GM18519 (cell line): ENCODE results near the gene FBXO9.
A peak's percentile ranks its signal among the peaks of the same experiment; 100 is the strongest.

ENCODE experiments used
- ATAC-seq: cut with Tn5 transposase; IDR thresholded peaks from one replicate; pipeline ENCODE4 v1.9.1; 2021; ENCODE audit warnings: mild to moderate bottlenecking, moderate library complexity; ENCODE audit not compliant: unreplicated experiment, low FRiP score

Gene FBXO9

GRCh38 chr6:53086302-53086701 is 21.1 kb downstream of the FBXO9 start:
- no peak for ATAC-seq

- no peak for ATAC-seq
Measured at GRCh38 chr6:53089948-53090347, 24.7 kb downstream of the FBXO9 start.

GRCh38 chr6:53090576-53090975 is 25.4 kb downstream of the FBXO9 start:
- no peak for ATAC-seq

- no peak for ATAC-seq
Measured at GRCh38 chr6:53095270-53095669, 30.1 kb downstream of the FBXO9 start.

GRCh38 chr6:53095716-53096115 is 30.5 kb downstream of the FBXO9 start:
- no peak for ATAC-seq

GRCh38 chr6:53100561-53100960 is 35.4 kb downstream of the FBXO9 start:
- ATAC-seq, result no peak

- ATAC-seq, result no peak
Measured at GRCh38 chr6:53101006-53101405, 35.8 kb downstream of the FBXO9 start.

GRCh38 chr6:53103993-53104675 is 38.9 kb downstream of the FBXO9 start:
- no peak for ATAC-seq

- ATAC-seq, result no peak
Measured at GRCh38 chr6:53104916-53105315, 39.7 kb downstream of the FBXO9 start.

- ATAC-seq, result no peak
Measured at GRCh38 chr6:53107091-53107490, 41.9 kb downstream of the FBXO9 start.

- peak; percentile 54 for ATAC-seq
Measured at GRCh38 chr6:53109612-53110011, 44.4 kb downstream of the FBXO9 start.

- no peak for ATAC-seq
Measured at GRCh38 chr6:53111865-53112264, 46.7 kb downstream of the FBXO9 start.

- no peak for ATAC-seq
Measured at GRCh38 chr6:53112404-53112803, 47.2 kb downstream of the FBXO9 start.

- ATAC-seq, result no peak
Measured at GRCh38 chr6:53112871-53113270, 47.7 kb downstream of the FBXO9 start.

GRCh38 chr6:53113742-53114141 is 48.5 kb downstream of the FBXO9 start:
- ATAC-seq, result no peak

GRCh38 chr6:53115113-53115512 is 49.9 kb downstream of the FBXO9 start:
- ATAC-seq, result no peak

- no peak for ATAC-seq
Measured at GRCh38 chr6:53115741-53116140, 50.5 kb downstream of the FBXO9 start.

- ATAC-seq, result no peak
Measured at GRCh38 chr6:53119349-53119748, 54.1 kb downstream of the FBXO9 start.

GRCh38 chr6:53119772-53120409 is 54.7 kb downstream of the FBXO9 start:
- ATAC-seq, result no peak

- ATAC-seq, result no peak
Measured at GRCh38 chr6:53124131-53124800, 59.1 kb downstream of the FBXO9 start.

- no peak for ATAC-seq
Measured at GRCh38 chr6:53125276-53125675, 60.1 kb downstream of the FBXO9 start.

- no peak for ATAC-seq
Measured at GRCh38 chr6:53128842-53129241, 63.6 kb downstream of the FBXO9 start.
